OCI-LY3 (cell line): ENCODE measurements around the gene PID1.

ENCODE experiments used
- H2AFZ ChIP-seq: fragments of 200-600, 300-600 bp; shearing (Covaris generic); 2 replicates; pipeline ENCODE4 v1.6.0; 2014; ENCODE audit warnings: antibody characterized with exemption, low read depth, low read length
- H3K27ac ChIP-seq: fragments of 200-600, 300-600 bp; sonication (generic); 2 replicates; pipeline ENCODE4 v1.5.1; 2014; ENCODE audit warnings: mild to moderate bottlenecking, low read length, moderate library complexity, mixed read lengths
- H3K27me3 ChIP-seq: fragments of 200-600, 300-600 bp; sonication (generic); 2 replicates; pipeline ENCODE4 v1.6.1; 2014; ENCODE audit warnings: low read depth, low read length, mixed read lengths
- H3K36me3 ChIP-seq: fragments of 200-600, 300-600 bp; sonication (generic); replicated peaks from 2 replicates; pipeline ENCODE3; 2014; ENCODE audit warnings: low read depth, low read length, mixed read lengths
- H3K4me1 ChIP-seq: fragments of 300-600, 200-600 bp; sonication (generic); 2 replicates; pipeline ENCODE4 v1.6.1; 2014; ENCODE audit warnings: low read length, mixed read lengths
- H3K4me2 ChIP-seq: fragments of 200-600, 300-600 bp; sonication (generic); 2 replicates; pipeline ENCODE4 v1.6.1; 2014; ENCODE audit warnings: low read length, mixed read lengths
- H3K4me3 ChIP-seq: fragments of 300-600, 200-600 bp; sonication (generic); 2 replicates; pipeline ENCODE4 v1.5.1; 2014; ENCODE audit warnings: antibody characterized with exemption, mild to moderate bottlenecking, low read length, moderate library complexity
- H3K79me2 ChIP-seq: fragments of 300-600, 200-600 bp; shearing (Covaris generic); 2 replicates; pipeline ENCODE4 v1.6.1; 2014; ENCODE audit warnings: mild to moderate bottlenecking, low read length, mixed read lengths
- H3K9ac ChIP-seq: fragments of 300-600, 200-600 bp; shearing (Covaris generic); 2 replicates; pipeline ENCODE4 v1.6.0; 2014; ENCODE audit warnings: mild to moderate bottlenecking, low read length, moderate library complexity
- H3K9me3 ChIP-seq: fragments of 200-600, 300-600 bp; shearing (Covaris generic); 2 replicates; pipeline ENCODE4 v1.6.1; 2014; ENCODE audit warnings: low read length, mixed read lengths; ENCODE audit not compliant: insufficient read depth
- H4K20me1 ChIP-seq: fragments of 200-600, 300-600 bp; sonication (generic); 2 replicates; pipeline ENCODE4 v1.6.1; 2016; ENCODE audit warnings: low read length, mixed read lengths; ENCODE audit not compliant: insufficient read depth
- CTCF ChIP-seq: fragments of 200-600, 300-600 bp; sonication (generic); IDR thresholded peaks from 2 replicates; pipeline ENCODE4 v1.5.1; 2014; ENCODE audit warnings: antibody characterized with exemption, low read length, low read depth
- EZH2phosphoT487 ChIP-seq: fragments of 200-600 bp; shearing (Covaris generic); IDR thresholded peaks from 2 replicates; pipeline ENCODE4 v1.6.1; 2018; ENCODE audit warnings: antibody characterized with exemption, mixed run types, low read depth

The PID1 gene

GRCh38 chr2:229095472-229095871 is 175.6 kb downstream of the PID1 start:
- Histone ChIP-seq H3K9me3 (no peaks in the 10 kb centered on the region), H4K20me1 (no peaks in the 10 kb centered on the region), H3K27ac (no peak overlapping the region), H3K36me3 (no peaks in the 10 kb centered on the region), H3K9ac (no peak overlapping the region), H3K27me3 (no peaks in the 10 kb centered on the region), H3K4me1 (no peaks in the 10 kb centered on the region), H3K4me2 (no peak overlapping the region), H3K79me2 (no peaks in the 10 kb centered on the region), H3K4me3 (no peak overlapping the region), H2AFZ (no peak overlapping the region)
- TF ChIP-seq CTCF = no peak
- TF ChIP-seq EZH2phosphoT487 = no peak

GRCh38 chr2:229090225-229090624 is 180.9 kb downstream of the PID1 start:
- Histone ChIP-seq H3K27ac (no peak overlapping the region), H3K4me1 (no peaks in the 10 kb centered on the region), H3K4me2 (no peak overlapping the region)

GRCh38 chr2:229089776-229090175 is 181.3 kb downstream of the PID1 start:
- no peaks in the 10 kb centered on the region for H3K4me1 ChIP-seq
- H2AFZ ChIP-seq = no peak overlapping the region
- H3K27me3 ChIP-seq = no peaks in the 10 kb centered on the region
- no peak overlapping the region for H3K9ac ChIP-seq
- H4K20me1 ChIP-seq = no peaks in the 10 kb centered on the region
- H3K4me3 ChIP-seq = no peak overlapping the region
- no peak overlapping the region for H3K27ac ChIP-seq
- H3K9me3 ChIP-seq = no peaks in the 10 kb centered on the region
- no peaks in the 10 kb centered on the region for H3K79me2 ChIP-seq
- TF ChIP-seq EZH2phosphoT487 (no peak), CTCF (no peak)
- H3K4me2 ChIP-seq = no peak overlapping the region
- H3K36me3 ChIP-seq = no peaks in the 10 kb centered on the region

More at GRCh38 chr2:229090225-229090624, 180.9 kb downstream of the PID1 start:
- H3K27me3 ChIP-seq = no peaks in the 10 kb centered on the region
- no peaks in the 10 kb centered on the region for H4K20me1 ChIP-seq
- TF ChIP-seq CTCF (no peak), EZH2phosphoT487 (no peak)
- H2AFZ ChIP-seq = no peak overlapping the region
- no peaks in the 10 kb centered on the region for H3K36me3 ChIP-seq
- H3K9me3 ChIP-seq = no peaks in the 10 kb centered on the region
- no peak overlapping the region for H3K4me3 ChIP-seq
- no peak overlapping the region for H3K9ac ChIP-seq
- no peaks in the 10 kb centered on the region for H3K79me2 ChIP-seq

GRCh38 chr2:229088966-229089700 is 182.0 kb downstream of the PID1 start:
- Histone ChIP-seq H3K4me1 (no peaks in the 10 kb centered on the region), H3K9me3 (no peaks in the 10 kb centered on the region), H3K4me3 (no peak overlapping the region), H3K36me3 (no peaks in the 10 kb centered on the region), H4K20me1 (no peaks in the 10 kb centered on the region), H3K27me3 (no peaks in the 10 kb centered on the region), H3K27ac (no peak overlapping the region), H3K4me2 (no peak overlapping the region), H2AFZ (no peak overlapping the region), H3K9ac (no peak overlapping the region), H3K79me2 (no peaks in the 10 kb centered on the region)
- TF ChIP-seq CTCF (no peak), EZH2phosphoT487 (no peak)
